HepG2 (cell line): ENCODE measurements around the gene MRGPRF. TPM values are rescaled to one million over a fixed set of nuclear protein-coding genes. Genes with fewer than 3 reads are reported as not detected.

ENCODE experiments used
- NFAT5 ChIP-seq: sonication (generic); formaldehyde crosslinking; IDR thresholded peaks from 2 replicates; pipeline ENCODE4 v1.4.0; 2020; ENCODE audit warnings: missing genetic modification reagents
- ZNF318 ChIP-seq: sonication (generic); formaldehyde crosslinking; IDR thresholded peaks from 2 replicates; pipeline ENCODE4 v1.4.0; 2020; ENCODE audit warnings: mild to moderate bottlenecking, missing genetic modification reagents
- polyA plus RNA-seq, 8 experiments: library from polyadenylated mRNA; depleted of rRNA in 3 of 8; stranded (reverse) in 7 of 8; unstranded in 1 of 8; fragments of >200 nt; fragmentation: Illumina TruSeq in 4 of 8; extraction: Trizol in 4 of 8; gene quantifications; 2 replicates each; pipeline versions ENCODE4 v1.2.1 to v1.2.3, GENCODE V29; 2011 to 2016; ENCODE audit warnings: low read depth in 4 of 8, missing spikeins in 1 of 8, mixed read lengths in 1 of 8; ENCODE audit not compliant: insufficient read depth in 1 of 8
- total RNA-seq, 5 experiments: library from RNA; depleted of rRNA; stranded (reverse); fragments of >200 nt; fragmentation: Illumina TruSeq; extraction: Trizol; gene quantifications; 2 replicates each; pipeline ENCODE4 v1.2.3, GENCODE V29; 2016; ENCODE audit warnings: low read depth in 1 of 5

Gene MRGPRF
- total and polyA plus RNA-seq, 2 of the 13 experiments (the other 11 are each of a cell fraction or from before 2014, with no cell fraction given): not detected

- no peak for TF ChIP-seq ZNF318 (CRISPR knock-in tag)
- no peak for TF ChIP-seq NFAT5 (CRISPR knock-in tag)
Measured at GRCh38 chr11:69033431-69033830, 20.4 kb upstream of the MRGPRF start (continued).
